Osteocyte (in vitro differentiated cells): ENCODE measurements around the gene RALGAPB. TPM values are rescaled to one million over a fixed set of nuclear protein-coding genes. Genes with fewer than 3 reads are reported as not detected.

Source experiments
- DNase-seq: peaks from one replicate; pipeline ENCODE4 v3.0.0; 2021; ENCODE audit warnings: mixed read lengths; ENCODE audit not compliant: unreplicated experiment; ENCODE audit errors: extremely low spot score
- H3K27ac Mint-ChIP-seq: one replicate; pipeline ENCODE4 v1.8.0; 2021; ENCODE audit warnings: mild to moderate bottlenecking, mixed read lengths; ENCODE audit not compliant: unreplicated experiment
- H3K27me3 Mint-ChIP-seq: one replicate; pipeline ENCODE4 v1.8.0; 2021; ENCODE audit warnings: mixed read lengths; ENCODE audit not compliant: unreplicated experiment
- H3K36me3 Mint-ChIP-seq: one replicate; pipeline ENCODE4 v1.8.0; 2021; ENCODE audit warnings: mixed read lengths; ENCODE audit not compliant: unreplicated experiment
- H3K4me1 Mint-ChIP-seq: one replicate; pipeline ENCODE4 v1.8.0; 2021; ENCODE audit warnings: mixed read lengths; ENCODE audit not compliant: unreplicated experiment
- H3K4me3 Mint-ChIP-seq: one replicate; pipeline ENCODE4 v1.8.0; 2021; ENCODE audit warnings: mild to moderate bottlenecking, moderate library complexity, mixed read lengths; ENCODE audit not compliant: unreplicated experiment
- H3K9me3 Mint-ChIP-seq: one replicate; pipeline ENCODE4 v1.8.0; 2021; ENCODE audit warnings: mixed read lengths; ENCODE audit not compliant: unreplicated experiment
- total RNA-seq: library from RNA; stranded (reverse); gene quantifications from 2 replicates; pipeline ENCODE4 v1.2.1, GENCODE V29; 2021
- TF ChIP-seq, protein P1 (sequence below): fragments of 200-600 bp; sonication (generic); IDR thresholded peaks from 2 replicates; pipeline ENCODE4 v1.5.0; 2021; ENCODE audit warnings: antibody characterized with exemption, mild to moderate bottlenecking, moderate library complexity

Gene RALGAPB
- total RNA-seq, 1 donor from 2014 or later, result 36.8 TPM

GRCh38 chr20:38447931-38448675 is 24.5 kb upstream of the RALGAPB start:
- TF ChIP-seq, protein P1, sequence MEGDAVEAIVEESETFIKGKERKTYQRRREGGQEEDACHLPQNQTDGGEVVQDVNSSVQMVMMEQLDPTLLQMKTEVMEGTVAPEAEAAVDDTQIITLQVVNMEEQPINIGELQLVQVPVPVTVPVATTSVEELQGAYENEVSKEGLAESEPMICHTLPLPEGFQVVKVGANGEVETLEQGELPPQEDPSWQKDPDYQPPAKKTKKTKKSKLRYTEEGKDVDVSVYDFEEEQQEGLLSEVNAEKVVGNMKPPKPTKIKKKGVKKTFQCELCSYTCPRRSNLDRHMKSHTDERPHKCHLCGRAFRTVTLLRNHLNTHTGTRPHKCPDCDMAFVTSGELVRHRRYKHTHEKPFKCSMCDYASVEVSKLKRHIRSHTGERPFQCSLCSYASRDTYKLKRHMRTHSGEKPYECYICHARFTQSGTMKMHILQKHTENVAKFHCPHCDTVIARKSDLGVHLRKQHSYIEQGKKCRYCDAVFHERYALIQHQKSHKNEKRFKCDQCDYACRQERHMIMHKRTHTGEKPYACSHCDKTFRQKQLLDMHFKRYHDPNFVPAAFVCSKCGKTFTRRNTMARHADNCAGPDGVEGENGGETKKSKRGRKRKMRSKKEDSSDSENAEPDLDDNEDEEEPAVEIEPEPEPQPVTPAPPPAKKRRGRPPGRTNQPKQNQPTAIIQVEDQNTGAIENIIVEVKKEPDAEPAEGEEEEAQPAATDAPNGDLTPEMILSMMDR, result no peak
- DNase-seq, result no peak
- H3K4me1 Mint-ChIP-seq, result peaks cover 32% of the 10 kb centered on the region
- peak overlapping the region; percentile 80 for H3K4me3 Mint-ChIP-seq
- peaks cover 21% of the 10 kb centered on the region for H3K36me3 Mint-ChIP-seq
- H3K9me3 Mint-ChIP-seq, result no peaks in the 10 kb centered on the region
- H3K27ac Mint-ChIP-seq, result no peak overlapping the region
- no peaks in the 10 kb centered on the region for H3K27me3 Mint-ChIP-seq

GRCh38 chr20:38449046-38449445 is 23.6 kb upstream of the RALGAPB start:
- H3K27me3 Mint-ChIP-seq, result no peaks in the 10 kb centered on the region
- no peaks in the 10 kb centered on the region for H3K9me3 Mint-ChIP-seq
- H3K4me3 Mint-ChIP-seq, result no peak overlapping the region
- peaks cover 32% of the 10 kb centered on the region for H3K4me1 Mint-ChIP-seq
- DNase-seq, result no peak
- peaks cover 21% of the 10 kb centered on the region for H3K36me3 Mint-ChIP-seq
- TF ChIP-seq, protein P1, result no peak
- no peak overlapping the region for H3K27ac Mint-ChIP-seq

DNA sequence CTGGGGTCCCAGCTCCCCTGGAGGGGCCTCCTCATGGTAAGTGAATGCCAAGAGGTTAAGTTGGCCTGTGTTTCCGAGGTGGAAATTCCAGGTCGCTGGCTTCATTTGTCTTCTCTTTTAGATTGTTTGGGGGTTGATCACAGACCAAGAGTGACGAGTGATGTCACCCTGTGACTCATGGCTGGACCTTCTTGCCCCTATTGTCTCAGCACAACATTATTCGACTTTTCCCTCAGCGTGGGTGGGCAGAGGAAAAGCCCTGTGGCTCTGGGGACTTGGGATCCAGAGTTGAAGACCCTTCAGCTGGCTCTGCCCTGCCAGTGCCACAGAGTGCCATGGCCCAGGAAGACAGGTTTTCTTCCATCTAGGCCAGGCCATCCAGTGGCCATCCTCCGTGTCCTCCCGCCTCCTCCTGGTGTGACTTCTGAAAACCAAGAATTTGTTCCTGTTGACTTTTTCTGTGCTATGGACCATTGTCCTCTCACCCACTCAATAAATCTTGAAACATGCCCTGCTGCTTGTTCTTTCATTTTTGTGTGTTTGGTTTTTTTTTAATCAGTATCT is 22.1 kb upstream of the RALGAPB start:
- Mint-ChIP-seq H3K9me3 (no peaks in the 10 kb centered on the region), H3K4me3 (no peak overlapping the region), H3K4me1 (peaks cover 32% of the 10 kb centered on the region), H3K27me3 (no peaks in the 10 kb centered on the region), H3K27ac (no peak overlapping the region), H3K36me3 (peaks cover 23% of the 10 kb centered on the region)
- DNase-seq, result no peak
- TF ChIP-seq, protein P1, result no peak

DNA sequence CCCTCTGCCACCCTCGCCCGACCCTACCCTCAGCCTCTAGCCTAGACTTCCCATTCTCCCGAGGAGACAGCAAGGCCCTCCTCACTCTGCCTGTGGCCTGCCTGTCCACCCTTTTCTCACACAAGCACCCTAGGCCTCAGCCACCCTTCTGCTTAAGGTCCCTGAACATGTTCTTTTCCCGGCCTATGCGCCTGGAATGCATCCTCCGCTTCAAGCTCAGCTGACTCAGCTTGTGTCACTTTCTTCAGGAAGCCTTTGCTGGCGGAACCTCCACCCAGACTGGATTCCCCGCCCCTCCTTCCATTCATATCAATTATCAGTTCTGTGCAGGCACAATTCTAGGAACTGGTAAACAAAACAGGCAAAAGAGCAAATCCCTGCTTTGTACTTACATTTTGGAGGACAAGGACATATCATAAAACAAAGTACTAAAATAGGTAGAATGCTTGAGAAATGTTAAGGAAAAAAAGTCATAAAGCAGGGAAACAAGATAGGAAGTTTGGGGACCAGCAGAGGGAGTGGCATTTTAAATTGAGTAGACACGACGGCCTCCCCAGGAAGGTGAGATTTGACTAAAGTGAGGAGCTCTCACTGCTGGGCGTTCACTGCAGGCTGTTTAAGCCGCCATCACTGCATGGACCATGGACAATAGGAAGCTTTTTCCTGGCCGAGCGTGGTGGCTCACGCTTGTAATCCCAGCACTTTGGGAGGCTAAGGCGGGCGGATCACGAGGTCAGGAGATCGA is 19.6 kb upstream of the RALGAPB start:
- no peaks in the 10 kb centered on the region for H3K9me3 Mint-ChIP-seq
- peak overlapping the region; percentile 24 for H3K27ac Mint-ChIP-seq

More for the DNA sequence above, 19.6 kb upstream of the RALGAPB start:
- H3K27me3 Mint-ChIP-seq, result peaks cover 5% of the 10 kb centered on the region
- no peak overlapping the region for H3K4me3 Mint-ChIP-seq
- no peak for DNase-seq
- peaks cover 16% of the 10 kb centered on the region for H3K4me1 Mint-ChIP-seq
- H3K36me3 Mint-ChIP-seq, result peaks cover 23% of the 10 kb centered on the region
- TF ChIP-seq, protein P1, result no peak
